HG03575 (cell line): ENCODE data around the gene PYHIN1.
A peak's percentile ranks its signal among the peaks of the same experiment; 100 is the strongest.
"Not testable (repeated sequence)": the region's sequence is repeated elsewhere in the genome, so short reads cannot be mapped to it uniquely, and the experiment has no call there.

ENCODE experiments used
- ATAC-seq: cut with Tn5 transposase; IDR thresholded peaks from one replicate; pipeline ENCODE4 v1.9.1; 2021; ENCODE audit not compliant: unreplicated experiment, insufficient number of reproducible peaks, low FRiP score; ENCODE audit errors: extremely low read depth

PYHIN1 gene

DNA sequence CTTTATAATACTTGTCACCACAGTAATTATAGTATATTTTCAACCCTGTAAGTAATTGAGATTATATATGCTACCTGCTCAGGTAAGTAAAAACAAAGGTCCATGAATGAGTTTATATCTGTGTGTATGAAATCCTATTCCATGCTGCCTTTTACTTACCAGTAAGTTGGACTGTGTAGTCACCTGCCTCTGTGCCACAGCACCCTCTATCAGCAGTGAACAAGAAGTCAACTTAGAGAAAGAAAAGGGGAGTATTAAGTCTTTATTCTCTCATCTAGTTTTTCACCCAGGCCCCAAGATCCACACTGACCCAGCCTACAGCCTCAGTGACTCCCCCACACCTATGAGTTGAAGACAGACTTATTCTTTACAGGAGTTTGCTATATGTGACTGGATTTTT is 41.5 kb downstream of the PYHIN1 start:
- no peak for ATAC-seq

DNA sequence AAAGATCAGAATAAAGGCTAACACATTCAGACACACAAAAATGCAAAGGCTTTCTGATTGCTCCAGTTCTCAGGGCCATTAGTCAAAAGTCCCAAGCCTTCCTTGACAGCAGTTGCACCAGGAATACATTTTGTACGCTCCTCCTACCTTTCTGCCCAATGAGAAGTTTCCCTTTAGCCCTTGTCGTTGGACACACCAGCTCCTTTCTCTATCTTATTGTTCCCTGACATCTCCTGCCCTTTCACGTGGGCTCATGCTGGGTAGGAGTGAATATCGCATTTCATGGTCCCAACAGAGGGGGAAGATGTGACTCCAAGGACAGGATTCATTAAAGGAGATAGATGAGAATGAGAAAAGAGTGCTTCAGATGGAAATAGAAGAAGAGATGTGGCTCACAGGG is 44.9 kb downstream of the PYHIN1 start:
- ATAC-seq: no peak

DNA sequence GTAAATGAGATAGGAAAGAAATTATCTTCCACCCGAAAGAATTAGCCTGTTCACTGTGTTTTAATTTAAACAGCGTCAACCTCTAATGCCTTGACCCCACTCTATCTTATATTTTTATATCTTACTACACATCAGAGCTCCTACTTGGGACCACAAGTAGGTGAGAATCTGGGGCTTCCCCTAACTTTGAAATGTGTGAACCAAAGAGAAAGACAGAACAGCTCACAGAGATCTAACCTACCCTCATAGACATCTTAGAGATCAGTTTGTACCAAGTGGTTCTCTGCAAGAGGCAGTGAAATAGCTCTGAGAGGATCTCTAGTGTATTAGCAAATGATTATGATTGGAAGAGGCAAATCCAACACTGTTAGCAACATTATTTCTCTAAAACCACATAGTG is 47.4 kb downstream of the PYHIN1 start:
- ATAC-seq: no peak

DNA sequence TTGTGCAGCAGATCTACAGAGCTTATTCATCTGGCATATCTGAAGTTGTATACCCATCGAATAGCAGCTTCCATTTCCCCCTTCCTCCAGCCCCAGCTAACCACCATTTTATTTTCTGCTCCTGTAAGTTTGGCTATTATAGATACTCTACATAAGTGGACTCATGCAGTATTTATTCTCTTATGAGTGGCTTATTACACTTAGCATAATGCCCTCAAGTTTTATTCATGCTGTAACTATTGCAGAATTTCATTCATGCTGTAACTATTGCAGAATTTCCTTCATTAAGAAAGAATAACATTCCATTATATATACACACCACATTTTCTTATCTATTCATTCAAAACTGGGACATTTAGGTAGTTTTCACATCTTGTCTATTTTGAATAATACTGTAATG is 47.9 kb downstream of the PYHIN1 start:
- no peak for ATAC-seq

DNA sequence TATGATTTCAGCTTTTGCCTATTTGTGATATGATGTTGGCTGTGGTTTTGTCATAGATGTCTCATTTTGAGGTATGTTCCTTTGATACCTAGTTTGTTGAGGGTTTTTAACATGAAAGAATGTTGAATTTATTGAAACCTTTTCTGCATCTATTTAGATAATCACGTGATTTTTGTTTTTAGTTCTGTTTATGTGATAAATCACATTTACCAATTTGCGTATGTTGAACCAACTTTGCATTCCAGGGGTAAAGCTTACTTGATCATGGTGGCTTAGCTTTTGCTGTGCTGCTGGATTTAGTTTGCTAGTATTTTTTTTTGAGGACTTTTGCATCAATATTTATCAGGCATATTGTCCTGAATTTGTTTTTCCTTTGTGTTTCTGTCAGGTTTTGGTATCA is 51.9 kb downstream of the PYHIN1 start:
- ATAC-seq: no peak

DNA sequence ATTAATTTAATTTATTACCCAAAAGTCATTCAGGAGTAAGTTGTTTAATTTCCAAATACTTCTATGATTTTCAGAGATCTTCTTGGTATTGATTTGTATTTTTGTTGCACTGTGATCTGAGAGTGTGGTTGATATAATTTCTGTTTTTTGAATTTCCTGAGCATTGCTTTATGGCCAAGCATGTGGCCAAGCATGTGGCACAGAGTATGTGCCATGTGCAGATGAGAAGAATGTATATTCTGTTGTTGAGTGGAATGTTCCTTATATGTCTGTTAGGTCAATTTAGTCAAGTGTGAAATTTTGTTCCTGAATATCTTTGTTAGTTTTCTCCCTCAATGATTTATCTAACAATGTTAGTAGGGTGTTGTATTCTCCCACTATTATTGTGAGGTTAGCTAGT is 53.0 kb downstream of the PYHIN1 start:
- no peak for ATAC-seq

DNA sequence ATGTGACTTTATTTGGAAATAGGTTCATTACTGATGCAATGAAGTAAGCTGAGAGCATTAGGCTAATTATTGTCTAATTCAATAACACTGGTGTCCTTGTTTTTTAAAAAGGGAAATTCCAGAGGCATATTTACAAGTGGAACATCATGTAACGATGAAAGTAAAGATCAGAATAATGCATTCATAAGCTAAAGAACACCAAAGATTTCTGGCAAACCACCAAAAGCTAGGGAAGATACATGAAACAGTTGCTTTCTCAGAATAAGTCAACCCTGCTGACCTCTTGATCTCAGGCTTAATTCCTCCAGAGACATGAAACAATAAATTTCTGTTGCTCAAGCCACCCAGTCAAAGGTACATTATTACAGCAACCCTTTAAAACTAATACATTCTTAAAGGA is 58.1 kb downstream of the PYHIN1 start:
- ATAC-seq: no peak

DNA sequence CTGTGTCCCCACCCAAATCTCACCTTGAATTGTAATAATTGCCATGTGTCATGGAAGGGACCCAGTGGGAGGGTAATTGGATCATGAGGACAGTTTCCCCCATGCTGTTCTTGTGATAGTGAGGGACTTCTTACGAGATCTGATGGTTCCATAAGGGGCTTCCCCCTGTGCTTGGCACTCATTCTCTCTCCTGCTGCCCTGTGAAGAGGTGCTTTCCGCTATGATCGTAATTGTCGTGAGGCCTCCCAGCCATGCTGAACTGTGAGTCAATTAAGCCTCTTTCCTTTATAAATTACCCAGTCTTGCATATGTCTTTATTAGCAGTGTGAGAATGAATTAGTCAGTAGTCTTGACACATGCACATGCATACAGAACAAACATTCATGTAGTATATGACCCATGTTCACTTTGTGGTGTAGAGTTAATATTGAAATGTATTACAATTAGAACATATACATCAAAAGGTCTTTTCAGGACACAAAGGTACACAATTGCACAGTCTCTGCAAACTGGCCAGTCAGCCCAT is 61.5 kb downstream of the PYHIN1 start:
- ATAC-seq: no peak

DNA sequence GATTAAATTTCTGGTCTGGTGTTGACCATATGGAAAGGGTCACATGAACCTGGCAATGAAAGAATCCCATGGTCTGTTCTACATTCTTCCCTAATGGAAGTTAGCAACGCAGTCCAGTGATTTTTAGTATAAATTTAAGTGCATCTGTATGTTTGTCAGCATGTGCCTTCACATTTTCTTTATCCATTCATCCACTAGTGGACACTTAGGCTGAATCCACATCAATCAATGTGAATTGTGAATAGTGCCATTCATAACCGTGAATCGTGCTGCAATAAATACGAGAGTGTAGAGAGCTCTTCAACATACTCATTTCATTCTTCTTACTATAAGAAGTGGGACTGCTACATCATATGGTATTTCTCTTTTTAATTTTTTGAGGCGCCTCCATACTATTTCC is 65.6 kb downstream of the PYHIN1 start:
- no peak for ATAC-seq

DNA sequence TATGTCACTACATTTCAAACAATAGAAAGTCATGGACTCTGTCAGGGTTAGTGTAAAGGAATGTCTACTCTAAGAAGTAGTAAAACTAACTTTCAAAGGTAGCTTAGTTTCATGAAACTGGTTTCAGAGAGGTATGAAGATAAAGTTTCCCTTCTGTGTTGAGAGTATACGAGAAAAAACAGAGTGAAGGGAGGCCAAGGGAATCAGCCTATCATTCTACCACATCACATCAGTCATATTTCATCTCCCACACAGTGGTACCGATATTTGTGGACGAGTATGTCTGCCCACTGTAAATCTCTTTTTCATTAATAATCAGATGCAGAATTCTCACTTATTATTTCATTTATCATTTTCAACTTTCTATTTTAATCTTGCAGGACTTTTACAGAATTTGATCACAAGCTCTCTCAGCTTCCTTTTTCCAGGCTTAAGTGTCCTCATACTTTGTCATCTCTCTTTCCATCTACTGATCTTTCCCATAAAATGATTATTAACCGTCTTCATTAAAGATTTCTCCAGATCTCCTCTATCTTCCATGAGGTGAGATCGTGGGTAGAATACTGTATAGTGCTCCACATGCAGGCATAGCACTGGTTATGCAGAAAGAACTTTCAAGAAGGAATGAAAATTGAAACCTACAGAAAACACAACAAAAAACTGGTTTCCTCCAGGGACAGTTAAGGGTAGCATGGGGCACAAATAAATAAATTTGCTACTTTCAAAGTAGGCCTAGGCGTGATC is 66.9 kb downstream of the PYHIN1 start:
- ATAC-seq: no peak

DNA sequence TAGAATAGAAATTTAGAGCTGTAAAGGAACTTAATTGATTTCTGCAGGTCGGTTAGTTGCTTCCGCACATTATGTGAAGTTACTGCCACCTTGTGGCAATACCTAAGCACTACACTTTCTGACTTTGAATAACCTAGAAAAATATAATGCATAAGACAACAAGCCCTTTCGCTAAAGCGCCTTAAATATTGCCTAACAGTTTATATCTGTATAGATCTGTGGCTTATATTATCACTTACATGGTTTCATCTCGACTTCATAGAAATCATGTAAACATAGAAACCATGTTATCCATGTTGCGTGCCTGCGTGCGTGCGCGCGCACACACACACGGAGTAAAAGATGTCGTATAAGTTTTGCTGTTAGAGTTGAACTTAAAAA is 67.4 kb downstream of the PYHIN1 start:
- no peak for ATAC-seq

DNA sequence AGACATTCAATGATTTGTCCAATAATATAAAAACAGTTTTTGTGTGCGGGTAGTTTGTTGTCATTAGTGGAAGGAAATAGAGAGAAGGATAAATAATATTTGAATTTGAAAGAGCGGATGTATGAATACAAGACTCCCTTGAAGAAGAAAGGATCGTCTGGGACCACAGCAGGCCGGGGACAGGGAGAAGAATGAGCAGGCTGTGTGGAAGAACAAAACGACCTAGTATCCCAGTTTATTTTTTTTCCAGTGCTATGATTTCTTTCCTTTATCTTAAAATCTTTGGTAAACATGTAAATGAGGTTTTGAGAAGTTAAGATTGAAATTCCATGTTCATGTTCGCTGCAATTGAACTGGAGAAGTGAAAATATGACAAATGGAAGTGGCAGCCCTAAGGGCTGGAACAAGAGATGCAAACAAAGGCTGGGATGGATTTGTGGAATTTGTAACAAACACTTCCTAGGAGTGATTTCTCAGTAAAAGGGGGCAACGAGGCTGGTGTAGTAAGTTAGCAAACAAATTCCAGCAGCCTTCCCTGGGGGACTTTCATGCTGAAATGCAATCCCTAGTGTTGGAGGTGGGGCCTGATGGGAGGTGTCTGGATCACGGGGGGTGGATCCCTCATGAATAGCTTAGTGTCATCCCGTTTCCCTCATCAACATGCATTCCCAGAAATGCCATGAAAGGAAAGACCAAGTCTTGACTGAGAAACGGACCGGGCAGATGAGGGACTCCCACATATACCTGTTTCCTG is 68.1 kb downstream of the PYHIN1 start:
- ATAC-seq: no peak

DNA sequence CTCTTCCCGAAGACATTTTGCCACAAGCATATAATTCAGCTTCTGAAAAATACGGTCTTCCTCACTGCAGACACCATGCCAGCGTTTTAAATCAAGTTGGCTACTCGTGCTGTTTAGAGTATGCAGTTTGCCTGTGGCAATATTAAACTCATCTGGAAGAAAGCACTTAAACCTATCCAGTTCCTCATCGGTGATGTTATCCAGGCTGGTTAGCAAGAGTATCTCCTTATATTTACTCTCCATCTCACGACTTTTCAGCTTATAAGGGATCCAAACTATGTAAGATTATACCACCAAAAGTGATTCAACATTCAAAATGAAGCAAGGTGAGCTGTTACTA is 68.7 kb downstream of the PYHIN1 start:
- ATAC-seq: no peak

DNA sequence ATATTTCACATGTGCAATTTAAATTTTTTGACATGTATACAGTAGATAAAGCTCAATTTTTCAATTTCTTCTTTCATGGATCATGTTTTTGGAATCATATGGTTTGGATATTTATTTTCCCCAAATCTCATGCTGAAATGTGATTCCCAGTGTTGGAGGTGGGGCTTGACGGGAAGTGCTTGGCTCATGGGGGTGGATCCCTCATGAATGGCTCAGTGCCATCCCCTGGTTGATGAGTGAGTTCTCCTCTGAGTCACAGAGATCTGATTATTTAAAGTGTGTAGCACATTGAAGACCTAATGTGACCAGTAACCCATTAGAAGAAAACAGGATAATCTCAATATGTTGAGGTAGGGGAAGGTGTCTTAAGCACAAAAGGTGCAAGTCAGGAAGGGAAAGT is 69.3 kb downstream of the PYHIN1 start:
- no peak for ATAC-seq

DNA sequence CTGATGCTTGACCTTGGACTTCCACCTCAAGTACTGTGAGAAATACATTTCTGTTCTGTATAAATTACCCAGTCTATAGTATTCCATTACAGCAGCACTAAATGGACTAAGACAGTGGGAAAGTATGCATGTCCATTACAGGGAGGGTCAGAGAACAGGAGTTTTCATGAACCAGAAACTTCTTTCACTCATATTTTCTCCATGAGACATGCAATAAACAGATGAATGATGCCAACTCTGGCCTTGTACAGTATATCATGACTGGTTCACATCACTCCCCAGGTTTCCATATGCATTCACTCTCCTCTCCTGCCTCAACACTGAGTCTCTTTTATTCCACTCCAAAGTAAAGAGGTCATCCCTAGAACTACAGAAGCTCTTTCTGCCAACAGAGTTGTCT is 73.8 kb downstream of the PYHIN1 start:
- no peak for ATAC-seq

DNA sequence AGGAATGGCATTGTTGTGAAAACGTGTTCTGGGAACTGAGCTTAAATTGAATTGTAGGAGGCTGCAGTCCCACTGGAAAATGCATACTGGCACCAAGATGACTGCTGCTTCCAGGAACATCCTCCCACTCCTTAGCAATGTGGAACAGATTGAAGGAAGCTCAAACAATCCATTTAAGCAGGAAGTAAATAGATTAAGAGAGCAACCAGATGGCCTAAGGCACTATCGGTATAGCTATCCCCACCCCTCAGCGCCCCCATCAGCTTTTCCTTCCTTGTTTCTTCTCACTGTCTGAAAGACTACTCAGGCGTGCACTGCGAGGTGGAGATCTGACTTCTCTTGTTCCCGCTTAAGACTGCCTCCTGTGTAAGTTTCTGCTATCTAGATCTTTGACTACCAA is 74.3 kb downstream of the PYHIN1 start:
- no peak for ATAC-seq

DNA sequence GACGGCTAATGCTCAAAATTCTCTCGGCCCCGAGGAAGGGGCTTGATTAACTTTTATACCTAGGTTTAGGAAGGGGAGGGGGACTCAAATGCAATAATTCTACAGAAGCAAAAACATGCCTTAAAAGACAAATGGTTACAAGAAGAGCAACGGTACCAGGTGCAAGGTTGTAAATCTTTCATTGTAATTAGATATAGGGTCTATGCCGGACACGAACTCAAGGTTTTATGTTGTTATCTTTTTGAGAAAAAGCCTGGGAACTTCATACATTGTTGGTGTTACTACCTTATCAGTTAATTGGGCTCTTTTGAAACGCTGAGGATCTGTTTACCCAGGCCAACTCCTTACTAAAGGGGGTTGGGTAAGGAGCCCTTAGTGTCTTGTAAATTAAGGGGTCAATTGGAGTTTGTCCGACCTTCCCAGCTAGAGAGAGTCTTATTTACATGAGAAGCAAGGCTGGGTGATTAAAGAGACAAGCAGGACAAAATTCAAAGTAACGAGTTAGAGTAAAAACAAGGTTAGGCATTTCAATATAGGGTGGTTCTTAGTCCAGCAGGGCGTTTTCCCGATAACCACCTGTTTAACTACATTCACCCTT is 75.0 kb downstream of the PYHIN1 start:
- ATAC-seq: not testable (repeated sequence)

DNA sequence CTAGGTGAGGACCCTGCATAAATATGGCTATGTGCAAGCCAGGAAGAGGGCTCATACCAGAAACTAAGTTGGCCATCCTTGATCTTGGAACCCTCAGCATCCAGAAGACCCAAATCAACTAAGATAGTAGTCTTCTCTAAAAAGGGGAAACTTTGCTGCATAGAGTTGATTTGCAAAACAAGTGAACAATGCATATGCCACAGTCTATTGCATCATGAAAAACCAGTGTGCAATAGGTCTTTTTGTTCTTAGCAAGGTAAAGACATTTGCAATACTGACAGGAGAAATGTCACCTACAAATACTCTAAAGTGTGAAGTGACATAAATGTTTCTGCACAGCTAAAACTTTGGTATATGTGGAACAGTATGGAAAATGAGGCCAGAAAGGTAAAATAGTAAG is 76.4 kb downstream of the PYHIN1 start:
- ATAC-seq: no peak

DNA sequence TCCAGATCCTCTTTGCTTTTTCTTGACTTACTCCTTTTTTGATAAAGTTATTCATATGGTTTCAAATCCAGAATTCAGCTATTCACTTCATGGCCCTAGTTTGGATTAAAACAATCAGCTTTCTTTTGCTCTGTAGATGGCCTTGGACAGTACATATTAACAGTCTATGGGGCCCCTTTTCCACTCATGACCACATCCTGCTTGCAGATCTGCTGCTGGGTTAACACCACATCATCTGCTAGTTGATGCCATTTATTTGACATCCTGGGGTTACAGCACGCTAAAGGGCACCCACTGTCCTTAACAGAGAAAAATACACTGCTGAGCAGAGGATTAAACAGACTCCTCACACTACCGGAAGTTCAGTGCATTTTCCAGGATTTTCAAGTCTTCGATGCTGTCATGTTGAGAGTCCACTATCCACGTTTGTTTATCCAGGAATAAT is 77.4 kb downstream of the PYHIN1 start:
- ATAC-seq: peak; percentile 64

DNA sequence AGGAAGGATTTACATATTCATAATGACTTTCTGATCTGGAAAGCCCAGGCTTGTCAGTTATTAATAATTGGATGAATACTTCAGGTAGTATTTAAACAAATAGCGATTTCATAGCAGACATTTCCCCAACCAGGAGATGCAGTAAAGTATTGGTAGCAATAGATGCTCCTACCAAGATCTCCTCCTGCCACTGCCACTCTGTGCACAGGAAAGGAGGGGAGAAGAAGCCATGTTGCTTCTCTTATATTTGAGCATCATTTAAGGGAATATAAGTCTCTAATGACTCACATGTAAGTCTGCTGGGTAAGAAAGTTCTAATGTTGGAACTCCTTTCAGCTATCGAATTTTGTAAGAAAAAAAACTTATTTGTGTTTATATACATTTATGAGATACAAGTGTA is 77.9 kb downstream of the PYHIN1 start:
- ATAC-seq: no peak
